Left hindlimb (tissue), 1 donor: ENCODE results near the gene CADM1.

Experiments used
- DNase-seq: peaks from one replicate; pipeline ENCODE4 v3.0.0-alpha.2; 2018

Gene CADM1

GRCh38 chr11:115199481-115200069 lies 304.6 kb downstream of the CADM1 start:
- DNase-seq, result no peak

DNA sequence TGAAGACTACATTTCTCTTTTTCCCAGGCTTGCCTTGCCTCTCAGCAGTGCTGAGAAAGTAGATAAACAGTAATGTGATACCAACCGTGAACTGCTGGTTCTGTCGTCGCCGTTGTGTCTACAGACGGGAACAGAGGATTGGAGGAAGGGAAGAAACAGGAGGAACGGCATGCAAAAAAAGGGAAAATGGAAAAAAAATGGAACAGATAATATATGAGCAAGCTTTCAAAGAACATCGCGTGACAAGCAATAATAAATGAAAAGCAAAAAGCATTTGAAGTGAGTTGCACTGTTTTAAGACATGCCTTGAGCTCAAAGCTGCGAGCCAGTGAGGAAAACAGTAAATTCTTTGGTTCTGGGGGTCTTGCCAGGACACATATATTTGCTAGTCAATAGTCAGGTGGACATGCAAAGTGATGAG lies 305.9 kb downstream of the CADM1 start:
- no peak for DNase-seq

DNA sequence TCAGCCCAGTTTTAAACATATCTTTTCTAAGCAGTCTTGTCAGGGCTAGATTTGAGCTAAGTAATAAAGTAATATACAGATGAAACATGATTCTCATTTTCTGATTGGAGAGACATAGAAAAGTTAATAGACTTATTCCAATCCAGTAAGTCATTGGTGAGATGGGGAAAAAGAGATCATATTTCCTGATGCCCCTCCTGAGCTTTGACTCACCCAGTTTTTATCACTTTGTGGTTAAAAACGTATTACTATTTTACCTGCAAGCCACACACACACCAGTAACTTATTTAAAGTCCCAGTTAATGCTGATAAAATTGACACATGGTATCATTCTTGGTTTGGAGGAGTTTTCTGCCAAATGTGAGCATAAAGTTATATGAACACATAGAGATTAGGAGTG lies 306.8 kb downstream of the CADM1 start:
- no peak for DNase-seq

DNA sequence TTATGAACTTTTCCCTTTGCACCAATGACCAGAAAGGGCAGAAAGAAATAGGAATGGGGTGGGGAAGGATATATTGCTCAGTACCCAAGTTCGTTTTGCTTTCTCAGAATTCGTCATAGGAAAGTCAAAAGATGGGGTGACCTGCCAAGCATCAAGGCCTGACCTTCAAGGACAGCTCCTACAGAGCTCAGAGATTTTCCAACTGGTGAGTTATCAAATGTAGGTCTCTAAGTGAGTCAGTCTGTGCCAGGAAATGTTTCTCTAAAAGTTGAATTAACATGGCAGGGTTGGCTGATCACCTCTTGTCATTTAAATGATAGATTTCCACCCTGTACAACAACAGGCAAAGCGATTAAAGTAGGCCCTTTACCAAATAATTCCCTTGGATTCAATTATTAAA lies 307.2 kb downstream of the CADM1 start:
- DNase-seq, result no peak

DNA sequence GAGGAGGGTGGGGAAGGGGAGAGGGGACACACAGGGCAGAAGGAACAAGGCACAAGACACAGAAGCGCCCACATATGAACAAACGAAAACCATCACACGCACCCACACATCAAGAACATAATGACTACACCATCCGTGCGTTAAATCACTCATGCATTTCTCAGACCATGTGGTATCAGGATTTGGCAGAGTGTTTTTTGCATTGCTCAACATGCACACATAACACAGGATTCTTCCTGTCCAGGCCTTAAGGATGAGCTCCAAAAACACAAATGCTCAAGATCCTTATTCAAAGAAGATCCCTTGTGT lies 309.5 kb downstream of the CADM1 start:
- no peak for DNase-seq

DNA sequence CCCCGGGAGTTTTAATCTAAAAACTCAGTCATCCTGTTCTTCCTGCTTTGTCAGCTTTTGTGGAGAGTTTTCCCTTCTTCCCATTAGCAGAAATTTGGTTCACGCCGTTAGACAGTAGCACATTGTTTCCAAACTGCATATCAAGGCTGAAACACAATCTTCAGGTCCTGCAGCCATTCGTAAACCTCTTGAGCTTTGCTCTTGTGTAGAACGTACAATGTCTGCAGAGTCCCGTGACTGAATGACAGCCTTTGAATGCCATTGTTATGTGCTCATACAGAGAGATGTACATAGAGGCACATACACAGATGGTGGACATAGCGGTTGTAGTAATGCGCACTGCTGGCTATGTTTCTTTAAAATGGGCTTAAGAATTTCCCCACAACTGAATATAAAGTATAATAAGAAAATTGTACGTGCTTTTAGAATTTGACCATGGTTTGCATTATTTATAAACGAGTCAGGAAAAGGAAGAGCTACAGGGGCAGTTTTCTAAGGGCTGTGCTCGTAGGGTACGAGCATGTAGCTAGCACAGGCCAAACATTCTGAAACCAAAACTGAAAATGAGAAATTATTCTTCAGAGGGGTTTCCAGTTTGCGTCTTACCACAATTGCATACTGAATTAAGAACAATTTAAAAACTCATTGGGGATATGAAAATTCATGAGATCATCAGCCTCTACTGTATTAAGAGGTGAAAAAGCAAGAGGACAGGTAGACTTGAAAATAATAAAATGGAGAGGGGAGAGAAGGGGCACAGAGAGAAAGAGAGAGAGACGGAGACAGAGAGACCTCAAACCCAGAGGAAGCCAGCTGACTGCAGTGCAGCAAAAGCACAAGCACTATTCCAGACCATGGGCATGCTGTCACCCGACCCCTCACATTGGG lies 310.1 kb downstream of the CADM1 start:
- no peak for DNase-seq

DNA sequence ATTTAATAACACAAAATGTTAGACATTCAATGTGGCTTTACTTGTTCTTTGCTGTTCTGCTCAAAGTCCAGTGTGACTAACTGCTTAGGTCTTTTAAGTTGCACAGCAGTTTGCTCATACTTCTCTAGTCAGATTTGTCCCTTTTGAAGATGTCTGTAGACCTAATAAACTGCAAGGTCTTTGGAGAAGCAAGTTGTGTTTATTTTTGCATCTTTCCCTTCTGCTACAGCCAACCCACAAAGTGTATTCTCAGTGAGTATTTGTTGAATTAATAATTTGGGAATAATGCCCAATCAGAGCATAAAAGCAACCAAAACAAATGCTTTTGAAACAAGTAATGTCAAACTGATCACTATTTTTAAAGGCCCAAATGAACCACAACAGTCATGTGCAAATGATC lies 312.5 kb downstream of the CADM1 start:
- no peak for DNase-seq

DNA sequence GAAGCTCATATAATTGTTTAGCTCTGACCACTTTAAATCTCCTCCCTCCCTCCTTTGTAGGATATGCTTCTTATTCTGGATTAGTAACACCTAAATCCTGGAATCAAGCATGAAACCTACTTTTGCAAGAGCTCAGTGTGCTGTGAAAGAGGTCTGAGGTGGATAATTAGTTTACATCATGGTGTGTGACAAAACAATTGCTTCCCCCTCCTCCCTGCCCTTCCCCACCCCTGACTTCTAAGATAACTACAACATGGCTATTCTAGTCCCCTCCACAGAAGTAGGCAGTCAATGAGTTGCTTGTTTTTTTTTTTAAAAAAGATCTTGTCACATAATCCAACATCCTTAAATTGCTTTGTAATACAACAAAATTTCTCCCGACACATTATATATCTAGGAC lies 314.0 kb downstream of the CADM1 start:
- DNase-seq, result no peak

- no peak for DNase-seq
Observed at GRCh38 chr11:115188898-115189278, 315.3 kb downstream of the CADM1 start.

DNA sequence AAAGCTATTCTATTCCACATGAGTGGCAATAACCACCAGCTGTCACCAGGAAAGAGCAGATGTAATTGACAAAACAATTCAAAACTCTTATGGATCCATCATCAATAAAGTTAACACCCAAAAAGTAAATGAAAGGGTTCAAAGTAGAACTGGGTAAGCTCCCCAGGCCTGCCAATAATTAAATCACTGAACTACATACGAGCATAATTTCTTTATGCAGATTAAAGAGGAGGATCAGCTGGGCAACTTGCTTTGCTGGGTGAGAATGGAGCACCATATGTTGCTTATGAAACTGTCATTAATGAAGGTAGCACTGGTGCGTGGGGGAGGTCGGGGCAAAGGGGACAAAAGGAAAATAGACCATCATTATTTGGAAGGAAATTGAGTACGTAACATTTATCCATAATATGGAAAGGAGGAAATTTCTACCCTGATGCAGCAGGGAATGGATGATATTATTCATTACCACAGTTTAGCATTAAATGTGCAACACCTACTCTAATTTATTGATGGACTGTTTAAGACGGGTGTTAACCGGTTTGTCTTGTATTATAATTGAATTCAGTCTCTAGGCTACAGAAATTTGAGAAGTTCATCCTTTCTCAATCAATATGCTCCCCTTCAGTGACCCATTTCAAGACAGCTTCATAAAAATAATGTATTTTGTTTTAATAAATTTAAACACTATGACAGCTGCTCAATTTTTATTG lies 315.9 kb downstream of the CADM1 start:
- no peak for DNase-seq

DNA sequence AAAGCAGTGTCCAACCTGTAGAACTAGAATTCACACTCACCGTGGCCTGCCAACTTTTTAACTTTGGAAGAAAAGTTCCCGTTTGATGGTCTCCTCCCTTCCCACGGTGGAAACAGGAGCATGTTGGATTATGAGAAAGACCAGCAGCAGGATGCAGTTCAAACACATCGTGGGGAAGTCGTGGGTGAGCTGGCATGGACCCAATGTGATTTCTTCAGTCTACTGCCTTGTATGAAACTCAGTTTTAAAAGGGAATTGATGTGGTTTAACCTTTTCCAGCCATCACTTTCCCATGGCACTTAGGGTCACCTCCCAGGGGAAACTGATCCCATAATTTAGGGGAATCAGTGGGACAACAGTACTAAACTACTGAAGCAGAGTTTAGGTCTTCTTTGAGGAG lies 318.3 kb downstream of the CADM1 start:
- DNase-seq, result no peak

DNA sequence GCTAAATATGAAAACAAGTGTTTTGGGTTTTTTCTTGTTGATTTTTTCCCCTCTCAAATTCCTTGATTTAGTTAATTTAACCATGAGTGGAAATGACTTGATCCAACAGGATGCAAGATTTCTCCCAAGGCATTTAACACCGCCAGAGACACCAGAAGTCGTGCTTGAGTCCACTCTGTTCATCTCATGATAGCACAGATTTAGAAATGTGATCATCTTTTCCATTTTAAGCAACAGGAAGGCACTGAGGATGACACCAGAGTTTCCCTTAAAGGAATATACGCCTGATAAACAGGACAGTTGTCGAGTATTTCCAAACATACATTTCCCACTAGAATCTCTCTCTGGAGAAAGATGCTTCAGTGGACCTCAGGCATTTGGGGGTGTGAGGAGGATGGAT lies 318.7 kb downstream of the CADM1 start:
- DNase-seq, result no peak

- DNase-seq, result no peak
Observed at GRCh38 chr11:115184901-115185300, 319.3 kb downstream of the CADM1 start.

- DNase-seq, result no peak
Observed at GRCh38 chr11:115183830-115184229, 320.4 kb downstream of the CADM1 start.

- no peak for DNase-seq
Observed at GRCh38 chr11:115183136-115183535, 321.1 kb downstream of the CADM1 start.

- no peak for DNase-seq
Observed at GRCh38 chr11:115182282-115182955, 321.8 kb downstream of the CADM1 start.

- DNase-seq, result no peak
Observed at GRCh38 chr11:115181538-115181937, 322.7 kb downstream of the CADM1 start.

- no peak for DNase-seq
Observed at GRCh38 chr11:115180272-115180671, 323.9 kb downstream of the CADM1 start.

DNA sequence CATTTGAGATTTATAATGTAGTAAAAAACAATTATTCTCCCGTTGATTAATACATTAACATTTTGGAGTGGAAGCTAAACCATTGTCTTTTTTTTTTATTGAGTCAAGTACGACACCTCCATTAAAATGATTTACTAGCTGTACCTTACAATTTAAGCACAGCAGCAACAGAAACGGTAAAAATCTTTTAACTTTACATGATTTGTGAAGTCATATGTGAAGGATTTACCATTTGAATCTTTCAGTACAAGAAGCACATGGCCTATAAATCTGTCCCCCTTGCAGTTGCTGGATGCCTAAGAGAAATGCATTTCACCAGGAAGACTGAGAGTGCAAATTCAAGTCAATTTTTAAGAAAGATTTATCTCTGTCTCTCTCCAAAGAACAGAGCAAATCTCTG lies 324.6 kb downstream of the CADM1 start:
- DNase-seq, result no peak

- DNase-seq, result no peak
Observed at GRCh38 chr11:115178705-115179104, 325.5 kb downstream of the CADM1 start.

- no peak for DNase-seq
Observed at GRCh38 chr11:115173136-115173535, 331.1 kb downstream of the CADM1 start.

DNA sequence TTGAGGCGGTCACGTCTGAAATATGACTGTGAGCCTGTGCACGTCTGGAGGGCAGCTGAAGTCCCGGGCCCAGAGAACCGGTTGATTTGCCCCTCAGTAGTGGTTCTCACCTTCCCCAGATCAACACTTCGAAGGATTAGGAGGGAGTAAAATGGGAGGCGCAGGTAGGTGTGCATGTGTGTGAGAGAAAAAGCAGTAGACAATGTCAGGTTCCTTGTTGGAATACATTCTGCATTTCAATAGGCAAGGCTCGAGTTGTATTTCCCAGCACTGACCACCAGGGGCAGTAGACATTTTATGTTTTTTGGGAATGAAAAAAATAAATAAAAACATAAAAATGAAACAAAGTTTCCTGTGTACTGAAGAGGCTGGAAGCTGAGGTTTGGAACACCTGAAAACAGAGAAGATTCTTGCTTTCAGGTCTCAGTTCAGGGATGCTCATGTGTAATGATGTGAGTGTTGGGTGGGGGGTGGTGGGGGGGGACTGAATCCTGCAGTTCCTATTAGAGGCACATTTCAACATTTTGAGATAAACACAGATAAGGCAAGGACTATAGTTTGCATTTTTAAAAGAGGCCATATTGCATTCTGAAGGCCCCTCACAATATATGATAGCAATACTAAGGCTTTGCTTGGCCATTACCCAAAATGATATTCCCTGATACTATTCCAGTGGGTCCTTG lies 333.9 kb downstream of the CADM1 start:
- DNase-seq, result no peak

GRCh38 chr11:115169251-115169650 lies 335.0 kb downstream of the CADM1 start:
- DNase-seq, result no peak
